ENCODE measurements around the gene CAMK2B.

GRCh38 chr7:44265728-44266127, 59.7 kb downstream of the CAMK2B start:
- TF ChIP-seq CTCF (IDR thresholded peaks at IDR 0.05) (no peak), POLR2A (IDR thresholded peaks at IDR 0.05) (no peak)
